Measurements from ENCODE around the gene SPACA4.

DNA sequence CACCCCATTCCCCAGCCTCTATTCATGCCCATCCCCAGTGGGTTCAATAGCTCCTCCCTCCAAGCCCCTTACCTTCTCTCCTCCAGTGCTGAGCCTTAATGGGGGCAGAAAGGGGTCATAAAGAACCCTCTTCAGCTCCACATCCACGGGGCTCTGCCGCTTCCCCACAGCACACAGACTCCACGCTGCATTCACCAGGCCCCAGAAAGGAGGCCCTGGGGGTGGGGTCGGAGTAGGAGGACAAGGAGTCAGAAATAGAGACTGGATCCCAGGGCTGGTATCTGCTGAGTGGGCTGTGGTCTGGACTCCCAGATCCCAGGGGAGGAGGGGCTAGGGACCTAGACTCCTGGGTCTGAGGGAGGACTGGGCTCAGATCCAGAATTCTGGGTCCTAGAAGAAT is 37.8 kb downstream of the SPACA4 start:
- TF ChIP-seq, protein P1, sequence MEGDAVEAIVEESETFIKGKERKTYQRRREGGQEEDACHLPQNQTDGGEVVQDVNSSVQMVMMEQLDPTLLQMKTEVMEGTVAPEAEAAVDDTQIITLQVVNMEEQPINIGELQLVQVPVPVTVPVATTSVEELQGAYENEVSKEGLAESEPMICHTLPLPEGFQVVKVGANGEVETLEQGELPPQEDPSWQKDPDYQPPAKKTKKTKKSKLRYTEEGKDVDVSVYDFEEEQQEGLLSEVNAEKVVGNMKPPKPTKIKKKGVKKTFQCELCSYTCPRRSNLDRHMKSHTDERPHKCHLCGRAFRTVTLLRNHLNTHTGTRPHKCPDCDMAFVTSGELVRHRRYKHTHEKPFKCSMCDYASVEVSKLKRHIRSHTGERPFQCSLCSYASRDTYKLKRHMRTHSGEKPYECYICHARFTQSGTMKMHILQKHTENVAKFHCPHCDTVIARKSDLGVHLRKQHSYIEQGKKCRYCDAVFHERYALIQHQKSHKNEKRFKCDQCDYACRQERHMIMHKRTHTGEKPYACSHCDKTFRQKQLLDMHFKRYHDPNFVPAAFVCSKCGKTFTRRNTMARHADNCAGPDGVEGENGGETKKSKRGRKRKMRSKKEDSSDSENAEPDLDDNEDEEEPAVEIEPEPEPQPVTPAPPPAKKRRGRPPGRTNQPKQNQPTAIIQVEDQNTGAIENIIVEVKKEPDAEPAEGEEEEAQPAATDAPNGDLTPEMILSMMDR (IDR thresholded peaks at IDR 0.05; ENCODE audit: low read depth, low read length, poor library complexity, severe bottlenecking): no peak
- no peak for TF ChIP-seq EZH2phosphoT487 (IDR thresholded peaks at IDR 0.05; ENCODE audit: borderline replicate concordance, low read length)
